LNCAP (cell line): Measurements from ENCODE around the gene DSCAML1.

Experiments used
- TF ChIP-seq, protein P1 (sequence below): fragments of 450-650 bp; IDR thresholded peaks from 2 replicates; pipeline ENCODE4 v1.5.1; 2017; ENCODE audit warnings: mild to moderate bottlenecking

Gene DSCAML1

DNA sequence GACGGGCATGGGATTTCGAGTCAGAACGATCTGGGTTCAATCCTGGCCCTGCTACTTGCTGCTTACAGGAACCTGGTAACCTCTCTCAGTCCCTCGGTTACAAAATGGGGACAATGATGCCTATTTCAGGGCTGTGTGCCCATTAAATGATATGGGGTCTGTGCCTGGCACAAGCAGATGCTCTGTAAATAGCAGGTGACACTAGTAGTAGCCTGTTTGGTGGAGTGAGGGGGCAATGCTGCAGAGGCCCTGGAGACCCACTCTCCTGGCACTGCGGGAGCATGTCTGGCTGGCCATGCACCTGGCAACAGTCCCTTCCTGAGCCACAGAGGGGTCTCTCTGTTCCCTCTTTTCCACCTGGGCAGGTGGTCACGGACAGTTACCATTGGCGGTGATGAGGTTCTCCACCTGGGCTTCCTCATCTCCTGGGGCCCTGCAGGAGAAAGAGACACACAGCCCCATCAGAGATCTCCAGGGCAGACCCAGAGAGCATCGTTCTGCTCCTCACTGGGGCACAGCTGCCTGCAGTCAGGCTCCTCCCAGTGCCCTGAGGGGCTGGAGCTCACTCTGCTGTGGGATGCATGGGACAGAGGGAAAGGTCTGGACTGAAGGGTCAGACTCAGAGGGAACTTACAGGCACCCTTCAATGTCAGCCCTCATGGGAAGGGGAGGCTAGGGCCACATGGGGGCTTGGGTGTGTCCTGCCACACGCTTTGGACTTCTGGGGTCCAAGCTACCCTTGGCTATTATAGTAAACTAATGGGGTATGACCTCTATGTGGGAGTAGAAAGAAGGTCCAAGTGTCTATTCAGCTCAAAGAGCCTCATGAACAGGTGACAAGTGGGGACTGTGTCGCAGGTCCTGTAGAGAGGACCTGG, 43.2 kb upstream of the DSCAML1 start:
- TF ChIP-seq, protein P1, sequence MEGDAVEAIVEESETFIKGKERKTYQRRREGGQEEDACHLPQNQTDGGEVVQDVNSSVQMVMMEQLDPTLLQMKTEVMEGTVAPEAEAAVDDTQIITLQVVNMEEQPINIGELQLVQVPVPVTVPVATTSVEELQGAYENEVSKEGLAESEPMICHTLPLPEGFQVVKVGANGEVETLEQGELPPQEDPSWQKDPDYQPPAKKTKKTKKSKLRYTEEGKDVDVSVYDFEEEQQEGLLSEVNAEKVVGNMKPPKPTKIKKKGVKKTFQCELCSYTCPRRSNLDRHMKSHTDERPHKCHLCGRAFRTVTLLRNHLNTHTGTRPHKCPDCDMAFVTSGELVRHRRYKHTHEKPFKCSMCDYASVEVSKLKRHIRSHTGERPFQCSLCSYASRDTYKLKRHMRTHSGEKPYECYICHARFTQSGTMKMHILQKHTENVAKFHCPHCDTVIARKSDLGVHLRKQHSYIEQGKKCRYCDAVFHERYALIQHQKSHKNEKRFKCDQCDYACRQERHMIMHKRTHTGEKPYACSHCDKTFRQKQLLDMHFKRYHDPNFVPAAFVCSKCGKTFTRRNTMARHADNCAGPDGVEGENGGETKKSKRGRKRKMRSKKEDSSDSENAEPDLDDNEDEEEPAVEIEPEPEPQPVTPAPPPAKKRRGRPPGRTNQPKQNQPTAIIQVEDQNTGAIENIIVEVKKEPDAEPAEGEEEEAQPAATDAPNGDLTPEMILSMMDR: no peak

DNA sequence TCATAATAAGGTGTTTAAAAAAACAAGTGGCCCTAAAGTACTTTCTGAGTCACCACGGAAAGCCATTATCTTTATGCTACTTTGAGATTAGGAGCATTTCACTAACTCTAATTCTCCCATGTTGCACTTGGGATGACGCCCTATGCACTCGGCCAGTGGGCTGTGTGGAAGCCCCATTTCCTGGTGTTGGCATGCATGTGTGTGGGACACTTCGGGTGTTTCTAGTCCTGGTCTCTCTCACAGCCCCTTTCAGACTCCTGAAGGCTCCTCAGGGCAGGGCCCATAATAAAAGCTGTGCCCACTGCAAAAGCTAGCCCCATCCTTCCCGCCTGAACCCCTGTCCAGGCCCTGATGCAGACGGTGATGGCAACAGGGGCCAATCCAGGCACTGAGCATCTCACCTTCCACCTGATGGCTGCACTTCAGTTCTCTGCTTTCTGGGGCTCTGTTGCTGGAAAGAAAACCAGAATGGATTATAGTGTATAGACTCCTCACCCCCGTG, 42.4 kb upstream of the DSCAML1 start:
- TF ChIP-seq, protein P1: no peak

DNA sequence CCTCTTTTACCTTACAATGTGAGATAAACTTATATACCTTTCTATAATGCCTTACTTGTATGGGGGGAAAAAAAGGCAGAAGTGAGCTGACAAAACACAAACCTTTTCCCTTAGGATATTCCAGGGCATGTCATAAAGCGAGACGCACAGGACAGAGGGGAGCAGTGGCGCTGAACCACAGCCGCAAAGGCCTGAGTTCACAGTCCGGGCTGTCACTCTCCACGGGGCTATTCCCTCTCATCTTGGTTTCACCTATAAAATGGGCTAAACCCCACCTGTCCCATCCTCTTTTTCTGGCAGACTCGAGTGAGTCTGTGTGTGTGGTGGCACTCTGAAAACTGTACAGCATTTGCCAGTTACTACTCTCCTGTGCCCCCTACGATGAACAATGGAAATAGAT, 41.9 kb upstream of the DSCAML1 start:
- TF ChIP-seq, protein P1: no peak

DNA sequence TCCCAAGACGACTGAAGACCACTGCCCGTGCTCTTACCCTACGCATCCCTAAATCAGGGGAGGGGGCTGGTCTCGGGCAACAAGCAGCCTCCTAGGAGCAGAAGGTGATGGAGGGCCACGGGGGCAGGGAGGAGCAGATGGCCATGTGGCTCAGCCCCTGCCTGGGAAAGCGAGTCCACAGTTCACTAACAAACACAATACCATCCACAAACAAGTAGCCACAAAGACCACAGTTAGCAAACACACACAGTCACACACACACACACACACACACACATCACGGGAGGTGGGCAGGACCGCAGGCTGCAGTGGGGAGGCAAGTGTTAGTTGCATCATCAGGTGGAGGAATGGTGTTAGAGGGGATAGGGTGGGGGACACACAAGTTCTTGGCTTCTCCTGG, 40.8 kb upstream of the DSCAML1 start:
- TF ChIP-seq, protein P1: no peak

DNA sequence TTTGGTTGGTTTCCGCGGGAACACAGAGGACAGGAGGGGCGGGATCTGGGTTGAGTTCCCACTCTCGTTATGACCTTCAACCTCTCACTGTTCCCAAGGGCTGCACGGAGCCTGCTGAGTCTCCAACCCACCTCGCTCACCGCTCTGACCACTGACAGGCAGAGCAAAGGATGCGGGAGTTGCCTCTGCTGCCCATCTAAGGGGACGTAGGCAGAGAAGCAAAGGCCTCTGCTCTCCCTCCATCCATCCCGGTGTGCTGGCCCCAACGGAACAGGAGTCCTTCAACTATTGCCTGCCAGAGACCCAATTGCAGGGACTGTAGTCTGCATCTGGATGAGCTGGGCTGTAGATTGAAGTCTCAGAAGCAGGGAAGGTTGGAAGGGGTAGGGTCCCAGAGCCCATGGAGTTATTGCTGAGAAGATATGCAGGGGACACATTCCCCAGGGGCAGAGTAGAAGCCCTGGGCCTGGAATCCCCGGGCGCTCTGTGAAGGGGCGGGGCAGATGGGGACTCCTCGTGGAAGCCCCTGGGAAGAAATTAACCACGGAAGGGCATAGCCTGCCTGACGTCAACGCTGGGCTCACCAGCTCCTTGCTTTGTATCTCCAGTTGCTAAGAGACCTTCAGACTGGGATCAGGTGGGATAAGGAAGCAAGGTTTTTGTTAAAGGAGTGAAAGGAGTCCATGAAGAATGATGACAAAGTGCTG, 40.2 kb upstream of the DSCAML1 start:
- TF ChIP-seq, protein P1: no peak

DNA sequence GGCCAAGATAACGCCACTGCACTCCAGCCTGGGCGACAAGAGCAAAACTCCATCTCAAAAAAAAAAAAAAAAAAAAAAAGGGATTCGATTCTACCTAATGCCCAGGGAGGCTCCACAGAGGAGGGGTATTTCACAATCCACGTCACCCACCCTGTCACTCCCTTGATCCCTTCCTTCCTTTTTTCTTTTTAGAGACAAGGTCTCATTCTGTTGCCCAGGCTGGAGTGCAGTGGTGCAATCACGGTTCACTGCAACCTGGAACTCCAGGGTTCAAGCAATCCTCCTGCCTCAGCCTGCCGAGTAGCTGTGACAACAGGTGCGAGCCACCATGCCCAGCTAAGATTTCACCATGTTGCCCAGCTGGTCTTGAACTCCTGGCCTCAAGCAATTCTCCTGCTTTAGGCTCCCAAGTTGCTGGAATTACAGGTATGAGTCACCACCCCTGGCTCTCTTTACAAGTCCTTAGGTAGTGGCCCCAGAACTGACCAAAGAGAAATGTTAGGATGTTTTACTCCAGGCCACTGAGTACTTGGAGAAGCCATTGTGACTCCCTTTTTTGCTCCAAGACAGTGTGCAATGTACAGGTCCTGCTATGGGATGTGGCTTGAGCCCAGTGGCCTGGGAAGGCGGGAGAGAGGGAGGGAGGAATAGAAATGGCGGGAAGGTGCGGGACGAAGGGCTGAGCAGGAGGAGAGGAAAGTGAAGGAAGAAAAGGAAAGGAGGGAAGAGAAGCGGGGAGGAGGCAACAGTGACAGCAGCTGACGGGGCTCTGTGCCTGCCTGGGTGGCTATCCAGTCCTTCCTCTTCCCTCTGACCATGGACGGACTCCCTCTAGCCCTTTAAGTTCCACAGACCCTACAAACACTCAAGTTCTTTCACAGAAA, 39.3 kb upstream of the DSCAML1 start:
- TF ChIP-seq, protein P1: no peak

DNA sequence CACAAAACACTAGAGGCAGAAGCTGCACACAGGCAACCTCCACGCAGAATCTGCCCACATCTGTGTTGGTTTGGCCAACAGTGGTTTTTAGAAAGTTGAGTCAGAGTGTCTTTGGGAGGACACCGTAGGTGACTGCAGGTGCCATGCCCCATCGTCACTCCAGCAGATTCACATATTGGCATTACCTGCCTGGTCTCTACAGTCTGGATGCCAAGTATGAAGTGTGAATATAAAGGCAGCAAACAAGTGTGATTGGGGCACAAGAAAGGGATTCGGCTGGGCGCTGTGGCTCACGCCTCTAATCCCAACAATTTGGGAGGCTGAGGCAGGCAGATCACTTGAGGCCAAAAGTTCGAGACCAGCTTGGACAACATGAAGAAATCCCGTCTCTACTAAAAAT, 38.6 kb upstream of the DSCAML1 start:
- TF ChIP-seq, protein P1: no peak
